ENCODE results near the gene WDR91. TPM values are rescaled to one million over a fixed set of nuclear protein-coding genes. Genes with fewer than 3 reads are reported as not detected.

WDR91 gene
- total RNA-seq, result 7.0 and 9.8 TPM in 2 replicates
- polyA plus RNA-seq, result 6.7 and 9.5 TPM in 2 replicates
- 4.5 and 4.7 TPM in 2 replicates for polyA plus RNA-seq (2011; cell fraction: cytosol; rRNA removed)
- polyA plus RNA-seq (2011; cell fraction: nucleus; rRNA removed), result 26.5 and 30.7 TPM in 2 replicates
- 4.0 and 5.1 TPM in 2 replicates for polyA plus RNA-seq (2012)
- 10.9 and 12.0 TPM in 2 replicates for polyA minus RNA-seq
- 1.7 TPM for polyA minus RNA-seq (2011; cell fraction: cytosol; rRNA and poly(A)+ RNA removed)
- polyA minus RNA-seq (2011; cell fraction: nucleus; rRNA and poly(A)+ RNA removed), result 10.6 and 12.8 TPM in 2 replicates
- Bru-seq, nascent RNA, result percentile 53 among the genes with signal in this experiment
- percentile 48 among the genes with signal in this experiment for BruChase-seq, experiment 1, labeled RNA remaining after a 6-hour chase
- percentile 53 among the genes with signal in this experiment for BruChase-seq, experiment 2, labeled RNA remaining after a 2-hour chase
- long read RNA-seq, full-length matches to known transcripts, result 1 of 27 reads
- long read RNA-seq, partial matches to known transcripts, result 4 of 27 reads
- long read RNA-seq, other reads (novel, unspliced or antisense), result 22 of 27 reads

GRCh38 chr7:135211179-135211945 is at the start of gene WDR91:
Gene WDR91, minus strand, starts transcription at chr7:135211526. Its CDS starts 24 bp downstream, at chr7:135211502.
- peak within 1 kb of the TSS; percentile 93 for H3K9ac ChIP-seq (replicated peaks; ENCODE audit: extremely low read depth, insufficient read depth, low read length)
- ChIA-PET CTCF (interaction anchor here (1.0 to 2.8 kb wide), 5 partner anchors 10 to 63 kb away, joined by 3 to 8 read pairs (median 4); partner anchors contain the start of gene CYREN), POLR2A (no interaction called here)
- H4K20me1 ChIP-seq (replicated peaks; ENCODE audit: control insufficient read depth, extremely low read depth, insufficient read depth, low read length), result no peaks in the 10 kb centered on the region
- H3K27me3 ChIP-seq (ENCODE audit: control insufficient read depth in 2 of 2, insufficient read depth in 2 of 2, low read length in 2 of 2), result no peaks in the 10 kb centered on the region
- DNase-seq (ENCODE audit: low read depth, low spot score) (peak; percentile 97), FAIRE-seq (peak; percentile 80)
- H3K4me3 ChIP-seq (replicated peaks in 1 of 3; ENCODE audit: insufficient read depth in 1 of 3, low read depth in 1 of 3, low read length in 3 of 3), result peak within 1 kb of the TSS; percentile 86 to 94 (median 91)
- peaks cover 8% of the 10 kb centered on the region for H3K4me1 ChIP-seq (ENCODE audit: control insufficient read depth, extremely low read depth, insufficient read depth, low read length)
- intact Hi-C loops (cut with micrococcal nuclease), result loop anchor here (1.0 to 5.0 kb wide), 5 partner anchors 41 to 346 kb away; partner anchors contain the start of genes AGBL3, CNOT4, CYREN and NUP205
- no peaks in the 10 kb centered on the region for H3K79me2 ChIP-seq (ENCODE audit: control insufficient read depth, insufficient read depth, low read length)
- no peaks in the 10 kb centered on the region for H3K9me1 ChIP-seq (replicated peaks; ENCODE audit: control insufficient read depth, extremely low read depth, insufficient read depth, low read length)
- H3K36me3 ChIP-seq (ENCODE audit: control insufficient read depth in 2 of 2, extremely low read depth in 1 of 2, insufficient read depth in 2 of 2, low read length in 2 of 2), result no peaks in the 10 kb centered on the region
- dilution Hi-C loops (cut with MboI; ENCODE audit: extremely low pct_ligation_motif_present, low sequenced_read_pairs), result no loop called here
- BruUV-seq (replicated peaks), result no TSS peak
- H3K27ac ChIP-seq (ENCODE audit: insufficient read depth, low read depth, low read length), result peak within 1 kb of the TSS; percentile 93
- TF ChIP-seq POLR2AphosphoS5 (IDR thresholded peaks at IDR 0.05; ENCODE audit: insufficient read depth, low read depth, low read length) (peak; percentile 70), POLR2A (IDR thresholded peaks at IDR 0.05; ENCODE audit: low read depth, low read length) (peak; percentile 77), MYC (IDR thresholded peaks at IDR 0.05; ENCODE audit: low read depth, low read length) (no peak)
- no peaks in the 10 kb centered on the region for H3K9me3 ChIP-seq (replicated peaks; ENCODE audit: control insufficient read depth, insufficient read depth, low read length)
- H3K4me2 ChIP-seq (ENCODE audit: insufficient read depth, low read length), result peak within 1 kb of the TSS; percentile 100
- peak within 1 kb of the TSS; percentile 100 for H2AFZ ChIP-seq (ENCODE audit: low read depth, low read length)

GRCh38 chr7:135260470-135260869 is 49.1 kb upstream of the WDR91 start:
- Histone ChIP-seq H3K36me3 (ENCODE audit: control insufficient read depth in 2 of 2, extremely low read depth in 1 of 2, insufficient read depth in 2 of 2, low read length in 2 of 2) (no peaks in the 10 kb centered on the region), H3K4me2 (ENCODE audit: insufficient read depth, low read length) (no peak overlapping the region), H3K27ac (ENCODE audit: insufficient read depth, low read depth, low read length) (no peak overlapping the region), H3K9ac (replicated peaks; ENCODE audit: extremely low read depth, insufficient read depth, low read length) (no peak overlapping the region), H3K9me3 (replicated peaks; ENCODE audit: control insufficient read depth, insufficient read depth, low read length) (no peaks in the 10 kb centered on the region), H3K4me1 (ENCODE audit: control insufficient read depth, extremely low read depth, insufficient read depth, low read length) (no peaks in the 10 kb centered on the region), H3K4me3 (replicated peaks in 1 of 3; ENCODE audit: insufficient read depth in 1 of 3, low read depth in 1 of 3, low read length in 3 of 3) (no peak overlapping the region), H3K79me2 (ENCODE audit: control insufficient read depth, insufficient read depth, low read length) (no peaks in the 10 kb centered on the region), H2AFZ (ENCODE audit: low read depth, low read length) (no peak overlapping the region), H3K9me1 (replicated peaks; ENCODE audit: control insufficient read depth, extremely low read depth, insufficient read depth, low read length) (no peaks in the 10 kb centered on the region), H4K20me1 (replicated peaks; ENCODE audit: control insufficient read depth, extremely low read depth, insufficient read depth, low read length) (no peaks in the 10 kb centered on the region), H3K27me3 (ENCODE audit: control insufficient read depth in 2 of 2, insufficient read depth in 2 of 2, low read length in 2 of 2) (peaks cover 0 to 1% of the 10 kb centered on the region in 2 experiments)
- dilution Hi-C loops (cut with MboI; ENCODE audit: extremely low pct_ligation_motif_present, low sequenced_read_pairs) (no loop called here), intact Hi-C loops (cut with micrococcal nuclease) (no loop called here)
- TF ChIP-seq JUN (IDR thresholded peaks at IDR 0.05; ENCODE audit: borderline replicate concordance, insufficient read depth, insufficient read length, low read depth), result no peak
- no peak for TF ChIP-seq POLR2A (IDR thresholded peaks at IDR 0.05; ENCODE audit: low read depth, low read length)
- no peak for TF ChIP-seq MAX (IDR thresholded peaks at IDR 0.05; ENCODE audit: insufficient read depth, insufficient read length)
- no peak for TF ChIP-seq CTCF (IDR thresholded peaks at IDR 0.05; ENCODE audit: extremely low read depth in 1 of 2, insufficient read depth in 1 of 2, low read depth in 1 of 2, low read length in 2 of 2)
- TF ChIP-seq FOS (IDR thresholded peaks at IDR 0.05; ENCODE audit: borderline replicate concordance, insufficient read depth, low read length), result no peak
- TF ChIP-seq GATA2 (IDR thresholded peaks at IDR 0.05; ENCODE audit: insufficient read depth, insufficient read length, low read depth, low read length), result no peak
- no peak for TF ChIP-seq POLR2AphosphoS5 (IDR thresholded peaks at IDR 0.05; ENCODE audit: insufficient read depth, low read depth, low read length)
- TF ChIP-seq EZH2 (IDR thresholded peaks at IDR 0.05; ENCODE audit: borderline replicate concordance, low read depth, low read length, severe bottlenecking), result no peak
- no peak for TF ChIP-seq MYC (IDR thresholded peaks at IDR 0.05; ENCODE audit: low read depth, low read length)
- CTCF ChIA-PET, result interaction anchor here (4.4 kb wide), 1 partner anchor 14 kb away, joined by 31 read pairs; no protein-coding TSS in a partner anchor
- DNase-seq (ENCODE audit: low read depth, low spot score) (no peak), FAIRE-seq (no peak)
- POLR2A ChIA-PET, result no interaction called here
- BruUV-seq (replicated peaks), result no TSS peak

All from endothelial cell of umbilical vein (primary cell).